ENCODE measurements around the gene POM121L12.

The POM121L12 gene

DNA sequence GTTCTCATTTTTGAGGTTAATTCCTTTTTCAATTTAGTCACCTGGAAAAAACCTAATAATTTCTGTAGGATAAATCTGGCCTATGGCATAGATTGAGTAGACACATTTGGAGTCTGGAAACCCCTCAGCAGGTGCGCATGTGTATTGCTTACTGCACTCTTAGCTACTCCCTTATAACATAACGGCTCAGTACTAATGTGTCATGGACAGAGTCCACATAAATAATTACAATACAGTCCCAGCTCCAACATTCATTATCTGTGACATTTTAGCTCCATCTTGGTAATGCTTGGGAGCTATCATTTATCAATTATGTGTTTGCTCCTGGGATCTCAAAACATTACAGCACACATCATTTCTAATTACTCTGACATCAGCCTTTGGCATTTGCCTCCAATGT lies 33.2 kb downstream of the POM121L12 start:
- Histone ChIP-seq H3K9me2 (ENCODE audit: low read depth, low read length) (no peaks in the 10 kb centered on the region), H3K9ac (ENCODE audit: low read length) (no peak overlapping the region), H3K4me3 (ENCODE audit: low read depth, low read length, poor library complexity, severe bottlenecking) (no peak overlapping the region), H4K20me1 (ENCODE audit: insufficient read depth, low read length) (no peaks in the 10 kb centered on the region), H3K4me2 (ENCODE audit: low read length) (no peak overlapping the region), H3K36me3 (ENCODE audit: insufficient read depth, low read length) (no peaks in the 10 kb centered on the region), H3K9me3 (ENCODE audit: low read length) (peaks cover 14% of the 10 kb centered on the region; the same call in 1 of the 2 replicates), H3K27ac (ENCODE audit: low read depth, low read length, poor library complexity, severe bottlenecking) (no peak overlapping the region), H2AFZ (ENCODE audit: low read length) (no peak overlapping the region), H3F3A (ENCODE audit: insufficient read depth, low read length) (no peaks in the 10 kb centered on the region), H3K27me3 (ENCODE audit: insufficient read depth, low read length) (no peaks in the 10 kb centered on the region), H3K79me2 (ENCODE audit: insufficient read depth, low read length) (no peaks in the 10 kb centered on the region), H3K4me1 (ENCODE audit: insufficient read depth, low read length, severe bottlenecking) (peaks cover 28% of the 10 kb centered on the region)
- no peak for TF ChIP-seq EZH2 (IDR thresholded peaks at IDR 0.05; ENCODE audit: borderline replicate concordance, low read length)
- TF ChIP-seq, protein P1, sequence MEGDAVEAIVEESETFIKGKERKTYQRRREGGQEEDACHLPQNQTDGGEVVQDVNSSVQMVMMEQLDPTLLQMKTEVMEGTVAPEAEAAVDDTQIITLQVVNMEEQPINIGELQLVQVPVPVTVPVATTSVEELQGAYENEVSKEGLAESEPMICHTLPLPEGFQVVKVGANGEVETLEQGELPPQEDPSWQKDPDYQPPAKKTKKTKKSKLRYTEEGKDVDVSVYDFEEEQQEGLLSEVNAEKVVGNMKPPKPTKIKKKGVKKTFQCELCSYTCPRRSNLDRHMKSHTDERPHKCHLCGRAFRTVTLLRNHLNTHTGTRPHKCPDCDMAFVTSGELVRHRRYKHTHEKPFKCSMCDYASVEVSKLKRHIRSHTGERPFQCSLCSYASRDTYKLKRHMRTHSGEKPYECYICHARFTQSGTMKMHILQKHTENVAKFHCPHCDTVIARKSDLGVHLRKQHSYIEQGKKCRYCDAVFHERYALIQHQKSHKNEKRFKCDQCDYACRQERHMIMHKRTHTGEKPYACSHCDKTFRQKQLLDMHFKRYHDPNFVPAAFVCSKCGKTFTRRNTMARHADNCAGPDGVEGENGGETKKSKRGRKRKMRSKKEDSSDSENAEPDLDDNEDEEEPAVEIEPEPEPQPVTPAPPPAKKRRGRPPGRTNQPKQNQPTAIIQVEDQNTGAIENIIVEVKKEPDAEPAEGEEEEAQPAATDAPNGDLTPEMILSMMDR (IDR thresholded peaks at IDR 0.05; ENCODE audit: low read length): no peak

DNA sequence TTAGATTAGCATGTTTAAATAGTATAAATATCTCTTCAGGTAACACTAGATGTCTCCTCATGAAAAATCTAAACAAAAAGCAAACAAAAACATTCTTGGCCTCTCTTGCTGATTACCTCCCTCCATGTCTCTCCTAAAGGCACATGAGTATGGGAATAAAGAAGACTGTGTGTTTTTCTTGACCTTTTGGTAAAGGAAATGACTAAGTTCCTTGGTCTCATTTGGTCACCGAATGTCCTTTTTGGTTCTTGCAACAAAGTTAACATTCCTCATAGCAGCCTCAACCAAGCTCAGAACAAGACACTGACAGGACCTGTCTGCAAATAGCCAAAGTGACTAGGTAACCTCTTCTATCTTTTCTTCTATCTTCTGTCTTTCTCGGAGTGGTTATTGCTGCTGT lies 35.5 kb downstream of the POM121L12 start:
- Histone ChIP-seq H3K4me1 (ENCODE audit: insufficient read depth, low read length, severe bottlenecking) (peaks cover 28% of the 10 kb centered on the region), H3K79me2 (ENCODE audit: insufficient read depth, low read length) (no peaks in the 10 kb centered on the region), H3K9me3 (ENCODE audit: low read length) (peaks cover 11% of the 10 kb centered on the region; the same call in 1 of the 2 replicates), H3K9ac (ENCODE audit: low read length) (no peak overlapping the region), H3K27me3 (ENCODE audit: insufficient read depth, low read length) (no peaks in the 10 kb centered on the region), H3K36me3 (ENCODE audit: insufficient read depth, low read length) (no peaks in the 10 kb centered on the region), H3K4me3 (ENCODE audit: low read depth, low read length, poor library complexity, severe bottlenecking) (no peak overlapping the region), H3K9me2 (ENCODE audit: low read depth, low read length) (no peaks in the 10 kb centered on the region), H3F3A (ENCODE audit: insufficient read depth, low read length) (no peaks in the 10 kb centered on the region), H4K20me1 (ENCODE audit: insufficient read depth, low read length) (no peaks in the 10 kb centered on the region), H3K27ac (ENCODE audit: low read depth, low read length, poor library complexity, severe bottlenecking) (no peak overlapping the region), H2AFZ (ENCODE audit: low read length) (peak overlapping the region; percentile 48), H3K4me2 (ENCODE audit: low read length) (no peak overlapping the region)
- no peak for TF ChIP-seq EZH2 (IDR thresholded peaks at IDR 0.05; ENCODE audit: borderline replicate concordance, low read length)

Measured in OCI-LY1 (cell line).